Colonic mucosa (tissue), 4 donors: Measurements from ENCODE around the gene ELF2. TPM values are rescaled to one million over a fixed set of nuclear protein-coding genes. Genes with fewer than 3 reads are reported as not detected.
"Not testable (repeated sequence)": the region's sequence is repeated elsewhere in the genome, so short reads cannot be mapped to it uniquely, and the experiment has no call there.

Source experiments
- DNase-seq: peaks from one replicate; pipeline ENCODE4 v3.0.0-alpha.2; 2020
- H3K27ac ChIP-seq: fragments of 200-600 bp; one replicate; pipeline ENCODE4 v1.8.0; 2021
- H3K27me3 ChIP-seq: fragments of 200-600 bp; one replicate; pipeline ENCODE4 v1.8.0; 2021
- H3K36me3 ChIP-seq: fragments of 200-600 bp; one replicate; pipeline ENCODE4 v1.8.0; 2021
- H3K4me1 ChIP-seq: fragments of 200-600 bp; one replicate; pipeline ENCODE4 v1.8.0; 2021; ENCODE audit warnings: mild to moderate bottlenecking
- H3K4me3 ChIP-seq: fragments of 200-600 bp; one replicate; pipeline ENCODE4 v1.8.0; 2021
- H3K9ac ChIP-seq, 2 donors: one replicate each; pipeline ENCODE4 v1.7.0; 2013; ENCODE audit warnings: control low read depth in 2 of 2, low read depth in 2 of 2, low read length in 2 of 2
- H3K9me3 ChIP-seq: fragments of 200-600 bp; one replicate; pipeline ENCODE4 v1.8.0; 2021
- CTCF ChIP-seq: fragments of 200-600 bp; IDR thresholded peaks from one replicate; pipeline ENCODE4 v1.8.0; 2022; ENCODE audit warnings: antibody characterized with exemption, mild to moderate bottlenecking
- intact Hi-C: fragments of 100-400 bp; cut with DNase I; formaldehyde crosslinking; loops from one replicate; pipeline ENCODE4 v1.14.1; 2022
- total RNA-seq, 2 donors: library from RNA; stranded (reverse); fragmentation: NEBNext Ultra II Directional in 1 of 2; extraction: Animal tissue kit (Norgen Biotek cat#: 25700) in 1 of 2; gene quantifications; one replicate each; pipeline ENCODE4 v1.2.1, GENCODE V29; 2021
- donor health status: healthy.
- donor health status: DM: no; HTN: no; CAD: no.
- donor health status: DM: no; HTN: no; CAD: no.

Gene ELF2
- total RNA-seq, 2 donors from 2014 or later: 30.0 to 40.0 TPM

GRCh38 chr4:139171876-139172691, 4.9 kb downstream of the ELF2 start:
- TF ChIP-seq CTCF: no peak
- intact Hi-C loops: loop anchor here (5.0 kb wide), 1 partner anchor 70 kb away; no protein-coding TSS in a partner anchor
- Histone ChIP-seq H3K4me1 (no peaks in the 10 kb centered on the region), H3K9ac (no peak overlapping the region), H3K27me3 (no peaks in the 10 kb centered on the region), H3K9me3 (no peaks in the 10 kb centered on the region), H3K4me3 (no peak overlapping the region), H3K27ac (no peak overlapping the region), H3K36me3 (no peaks in the 10 kb centered on the region)
- no peak for DNase-seq

GRCh38 chr4:139170932-139171331, 6.1 kb downstream of the ELF2 start:
- Histone ChIP-seq H3K9ac (no peak overlapping the region), H3K36me3 (no peaks in the 10 kb centered on the region), H3K9me3 (no peaks in the 10 kb centered on the region), H3K4me1 (no peaks in the 10 kb centered on the region), H3K27me3 (no peaks in the 10 kb centered on the region), H3K4me3 (no peak overlapping the region), H3K27ac (no peak overlapping the region)
- no peak for DNase-seq
- intact Hi-C loops: loop anchor here (5.0 kb wide), 1 partner anchor 69 kb away; no protein-coding TSS in a partner anchor
- no peak for TF ChIP-seq CTCF

- no peak for TF ChIP-seq CTCF
- no peak for DNase-seq
- Histone ChIP-seq H3K4me1 (no peaks in the 10 kb centered on the region), H3K9me3 (no peaks in the 10 kb centered on the region), H3K27me3 (no peaks in the 10 kb centered on the region), H3K4me3 (no peak overlapping the region), H3K9ac (peak overlapping the region in 1 of 2 donors; percentile 9), H3K27ac (no peak overlapping the region), H3K36me3 (no peaks in the 10 kb centered on the region)
- intact Hi-C loops: no loop called here
These were observed 9.1 kb downstream of the ELF2 start for GRCh38 chr4:139167774-139168444.

- H3K27ac ChIP-seq: no peak overlapping the region
- intact Hi-C loops: no loop called here
- H3K4me1 ChIP-seq: no peaks in the 10 kb centered on the region
These were observed 12.3 kb downstream of the ELF2 start for GRCh38 chr4:139164731-139165130.

GRCh38 chr4:139163806-139164206, 13.2 kb downstream of the ELF2 start:
- no peaks in the 10 kb centered on the region for H3K36me3 ChIP-seq
- no peak overlapping the region for H3K4me3 ChIP-seq
- no peak for TF ChIP-seq CTCF
- DNase-seq: no peak
- no peak overlapping the region for H3K9ac ChIP-seq
- H3K4me1 ChIP-seq: no peaks in the 10 kb centered on the region
- no peak overlapping the region for H3K27ac ChIP-seq
- no peaks in the 10 kb centered on the region for H3K27me3 ChIP-seq
- H3K9me3 ChIP-seq: no peaks in the 10 kb centered on the region
- intact Hi-C loops: no loop called here

More at GRCh38 chr4:139164731-139165130, 12.3 kb downstream of the ELF2 start:
- no peak overlapping the region for H3K9ac ChIP-seq
- H3K9me3 ChIP-seq: no peaks in the 10 kb centered on the region
- no peak for TF ChIP-seq CTCF
- no peak overlapping the region for H3K4me3 ChIP-seq
- no peaks in the 10 kb centered on the region for H3K27me3 ChIP-seq
- no peak for DNase-seq
- no peaks in the 10 kb centered on the region for H3K36me3 ChIP-seq

GRCh38 chr4:139157977-139158376, 19.0 kb downstream of the ELF2 start:
- H3K27ac ChIP-seq, H3K36me3 ChIP-seq, H3K9me3 ChIP-seq, H3K9ac ChIP-seq, H3K4me1 ChIP-seq, intact Hi-C loops, H3K4me3 ChIP-seq, H3K27me3 ChIP-seq, DNase-seq: not testable (repeated sequence)
